AG04450 (cell line): ENCODE measurements around the gene PPP2R5C. TPM values are rescaled to one million over a fixed set of nuclear protein-coding genes. Genes with fewer than 3 reads are reported as not detected.
A peak's percentile ranks its signal among the peaks of the same experiment; 100 is the strongest.

ENCODE experiments used
- CTCF ChIA-PET: fragments of 300-600, 350-600 bp; formaldehyde crosslinking; extraction: SDS; loops from one replicate; lab custom pipeline; 2022; ENCODE audit warnings: antibody characterized with exemption, inconsistent platforms; lab: Charles Lee
- POLR2A ChIA-PET: fragments of 350-600 bp; formaldehyde crosslinking; extraction: SDS; loops from one replicate; lab custom pipeline; 2021; ENCODE audit warnings: antibody characterized with exemption, inconsistent platforms; lab: Yijun Ruan, JAX
- DNase-seq: peaks from one replicate; pipeline ENCODE4 v3.0.0-alpha.2; 2011; ENCODE audit warnings: low read depth, low spot score
- H3K27ac ChIP-seq: one replicate; pipeline ENCODE4 v1.5.1; 2012; ENCODE audit warnings: low read depth, low read length, control low read depth
- H3K27me3 ChIP-seq: one replicate; pipeline ENCODE4 v1.6.0; 2012; ENCODE audit warnings: low read length; ENCODE audit not compliant: control insufficient read depth, insufficient read depth
- H3K4me3 ChIP-seq: 2 replicates; pipeline ENCODE4 v1.5.1; 2011; ENCODE audit warnings: mild to moderate bottlenecking, low read depth, low read length, control low read depth
- H3K9me3 ChIP-seq: 2 replicates; pipeline ENCODE4 v1.5.1; 2012; ENCODE audit warnings: low read length; ENCODE audit not compliant: control insufficient read depth, insufficient read depth
- polyA plus RNA-seq: library from polyadenylated mRNA; depleted of rRNA; stranded (reverse); fragments of >200 nt; gene quantifications from 2 replicates; pipeline ENCODE4 v1.2.3, GENCODE V29; 2011
- TF ChIP-seq, protein P1 (sequence below): IDR thresholded peaks from 2 replicates; pipeline ENCODE4 v1.5.1; 2011; ENCODE audit warnings: low read depth, low read length, control low read depth, inconsistent platforms

The PPP2R5C gene
- polyA plus RNA-seq, 1 experiment, result 140 TPM

DNA sequence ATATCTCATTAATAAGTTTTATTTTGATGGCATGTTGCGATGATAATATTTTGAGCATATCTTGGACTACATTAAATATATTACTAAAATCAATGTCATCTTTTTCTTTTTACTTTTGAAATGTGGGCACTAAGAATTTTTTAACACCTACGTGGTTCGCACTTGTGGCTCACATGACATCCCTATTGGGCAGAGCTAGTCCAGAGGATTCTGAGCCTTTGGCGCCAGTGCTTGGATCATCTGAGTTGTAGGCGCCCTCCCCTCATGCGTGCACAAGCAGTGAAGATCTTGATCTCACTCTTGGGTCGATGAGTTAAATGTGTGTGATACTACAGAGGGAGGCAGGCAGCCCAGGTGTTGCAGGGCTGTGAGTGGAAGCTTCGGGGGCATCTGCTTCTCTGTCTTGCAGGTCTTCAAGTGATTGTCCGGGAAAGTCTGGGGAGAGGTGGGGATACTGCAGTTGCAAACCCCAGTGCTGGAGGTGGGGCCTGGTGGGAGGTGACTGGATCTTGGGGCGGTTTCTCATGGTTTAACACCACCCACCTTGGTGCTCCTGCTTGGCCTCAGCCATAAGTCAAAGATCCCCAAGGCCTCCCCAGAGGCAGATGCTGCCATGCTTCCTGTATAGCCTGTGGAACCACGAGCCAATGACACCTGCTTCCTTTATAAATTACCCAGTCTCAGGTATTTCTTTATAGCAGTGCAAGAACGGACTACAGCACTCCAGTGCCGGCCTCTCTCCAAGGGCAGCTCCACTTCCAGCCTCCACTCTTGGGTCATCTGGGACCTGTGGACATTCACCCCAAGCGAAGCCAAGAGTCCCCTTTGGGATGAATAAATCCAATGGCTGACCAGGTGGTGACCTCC, 46.1 kb upstream of the PPP2R5C start:
- peaks cover 15% of the 10 kb centered on the region for H3K9me3 ChIP-seq
- POLR2A ChIA-PET, result no interaction called here
- CTCF ChIA-PET, result interaction anchor here (0.7 kb wide), 1 partner anchor 147 kb away, joined by 3 read pairs; no protein-coding TSS in a partner anchor
- no peak for DNase-seq
- no peak overlapping the region for H3K4me3 ChIP-seq
- no peak overlapping the region for H3K27ac ChIP-seq
- TF ChIP-seq, protein P1, sequence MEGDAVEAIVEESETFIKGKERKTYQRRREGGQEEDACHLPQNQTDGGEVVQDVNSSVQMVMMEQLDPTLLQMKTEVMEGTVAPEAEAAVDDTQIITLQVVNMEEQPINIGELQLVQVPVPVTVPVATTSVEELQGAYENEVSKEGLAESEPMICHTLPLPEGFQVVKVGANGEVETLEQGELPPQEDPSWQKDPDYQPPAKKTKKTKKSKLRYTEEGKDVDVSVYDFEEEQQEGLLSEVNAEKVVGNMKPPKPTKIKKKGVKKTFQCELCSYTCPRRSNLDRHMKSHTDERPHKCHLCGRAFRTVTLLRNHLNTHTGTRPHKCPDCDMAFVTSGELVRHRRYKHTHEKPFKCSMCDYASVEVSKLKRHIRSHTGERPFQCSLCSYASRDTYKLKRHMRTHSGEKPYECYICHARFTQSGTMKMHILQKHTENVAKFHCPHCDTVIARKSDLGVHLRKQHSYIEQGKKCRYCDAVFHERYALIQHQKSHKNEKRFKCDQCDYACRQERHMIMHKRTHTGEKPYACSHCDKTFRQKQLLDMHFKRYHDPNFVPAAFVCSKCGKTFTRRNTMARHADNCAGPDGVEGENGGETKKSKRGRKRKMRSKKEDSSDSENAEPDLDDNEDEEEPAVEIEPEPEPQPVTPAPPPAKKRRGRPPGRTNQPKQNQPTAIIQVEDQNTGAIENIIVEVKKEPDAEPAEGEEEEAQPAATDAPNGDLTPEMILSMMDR, result no peak
- no peaks in the 10 kb centered on the region for H3K27me3 ChIP-seq

GRCh38 chr14:101716077-101716950, 45.2 kb upstream of the PPP2R5C start:
- Histone ChIP-seq H3K4me3 (no peak overlapping the region), H3K27me3 (no peaks in the 10 kb centered on the region), H3K27ac (no peak overlapping the region), H3K9me3 (peaks cover 15% of the 10 kb centered on the region)
- ChIA-PET CTCF (no interaction called here), POLR2A (no interaction called here)
- no peak for DNase-seq
- TF ChIP-seq, protein P1, result 0 out of 2 replicates have a peak, but pooled peaks have one; percentile 2

GRCh38 chr14:101716956-101717662, 44.4 kb upstream of the PPP2R5C start:
- DNase-seq, result no peak
- TF ChIP-seq, protein P1, result no peak
- no peaks in the 10 kb centered on the region for H3K27me3 ChIP-seq
- H3K27ac ChIP-seq, result no peak overlapping the region
- peaks cover 15% of the 10 kb centered on the region for H3K9me3 ChIP-seq
- H3K4me3 ChIP-seq, result no peak overlapping the region
- ChIA-PET CTCF (no interaction called here), POLR2A (no interaction called here)

DNA sequence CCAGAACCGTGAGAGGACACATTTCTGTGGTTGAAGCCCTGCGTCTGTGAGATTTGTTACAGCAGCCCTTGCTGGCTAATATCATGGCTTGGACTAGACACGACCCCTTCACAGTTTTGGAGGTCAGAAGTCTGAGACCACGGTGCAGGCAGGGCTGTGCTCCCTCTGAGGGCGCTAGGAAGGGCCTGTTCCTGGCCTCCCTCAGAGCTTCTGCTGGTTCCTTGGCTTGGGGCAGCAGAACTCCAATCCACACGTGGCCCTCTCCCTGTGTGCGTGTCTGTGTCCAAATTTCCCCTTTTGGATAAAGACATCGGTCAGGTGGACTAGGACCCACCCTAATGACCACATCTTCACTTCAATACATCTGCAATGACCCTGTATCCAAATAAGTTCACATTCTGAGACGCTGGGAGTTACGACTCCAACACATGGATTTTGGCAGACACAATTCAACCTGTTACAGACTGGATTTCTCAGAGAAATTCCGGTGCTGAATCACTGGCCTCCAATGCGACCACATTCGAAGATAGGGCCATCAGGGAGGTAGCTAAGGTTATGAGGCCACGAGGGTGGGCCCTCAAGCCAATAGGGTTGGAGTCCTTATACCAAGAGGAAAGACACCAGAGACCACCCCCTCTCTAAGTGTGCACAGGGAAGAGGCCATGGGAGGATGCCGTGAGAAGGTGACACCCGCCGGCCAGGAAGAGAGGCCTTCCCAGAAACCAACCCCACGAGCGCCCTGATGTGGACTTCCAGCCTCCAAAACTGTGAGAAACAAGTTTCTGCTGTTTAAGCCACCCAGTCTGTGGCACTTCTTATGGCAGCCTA, 43.6 kb upstream of the PPP2R5C start:
- H3K27me3 ChIP-seq, result no peaks in the 10 kb centered on the region
- H3K9me3 ChIP-seq, result peaks cover 15% of the 10 kb centered on the region
- no peak overlapping the region for H3K27ac ChIP-seq
- CTCF ChIA-PET, result no interaction called here
- TF ChIP-seq, protein P1, result no peak
- no peak for DNase-seq
- POLR2A ChIA-PET, result no interaction called here
- no peak overlapping the region for H3K4me3 ChIP-seq
